GM19455 (cell line): ENCODE measurements around the gene MRPS5.
A peak's percentile ranks its signal among the peaks of the same experiment; 100 is the strongest.
"Not testable (repeated sequence)": the region's sequence is repeated elsewhere in the genome, so short reads cannot be mapped to it uniquely, and the experiment has no call there.

ENCODE experiments used
- ATAC-seq: cut with Tn5 transposase; IDR thresholded peaks from one replicate; pipeline ENCODE4 v1.9.1; 2021; ENCODE audit not compliant: unreplicated experiment

MRPS5 gene

DNA sequence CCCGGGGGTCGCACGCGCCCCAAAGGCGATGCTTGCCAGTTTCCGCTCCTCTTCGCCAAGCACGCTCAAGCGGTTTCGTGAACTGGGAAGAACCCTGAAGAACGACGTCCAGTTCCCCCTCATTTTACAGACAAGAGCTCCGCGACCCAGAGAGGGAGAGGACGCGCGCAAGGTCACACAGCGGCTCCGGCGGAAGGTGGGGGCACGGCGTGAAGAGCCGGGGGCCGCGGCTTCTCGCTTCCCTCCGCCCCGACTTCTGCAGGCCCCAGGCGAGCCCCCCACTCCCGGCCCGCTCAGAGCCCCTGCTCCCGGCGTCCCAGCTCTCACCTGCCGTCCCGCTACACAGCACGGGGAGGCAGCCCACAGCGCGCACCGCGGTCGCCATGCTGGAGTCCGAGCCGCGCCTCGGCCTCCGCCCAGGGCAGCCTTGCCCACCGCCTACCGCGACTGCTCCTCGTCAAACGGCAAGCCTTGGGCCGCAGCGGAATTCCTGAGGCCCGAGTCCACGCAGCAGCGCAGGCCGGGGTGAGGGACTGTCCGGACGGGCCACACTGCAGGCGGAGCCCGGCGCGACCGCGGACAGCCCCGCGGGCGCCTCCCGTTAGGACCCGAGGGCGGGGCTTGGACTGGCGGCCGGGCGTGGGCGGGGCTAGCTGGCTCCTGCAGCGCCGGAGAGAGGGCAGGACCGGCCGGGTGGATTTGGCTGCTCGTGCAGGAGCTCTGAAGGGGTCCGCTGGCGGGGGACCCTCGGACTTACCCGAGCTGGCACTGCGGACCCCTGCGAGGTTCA, at the start of gene MRPS5:
MRPS5 (minus strand) TSS at position 402 of the 790 bp plus-strand sequence; CDS start at position 385, 17 bp downstream.
- ATAC-seq, result peak; percentile 92

DNA sequence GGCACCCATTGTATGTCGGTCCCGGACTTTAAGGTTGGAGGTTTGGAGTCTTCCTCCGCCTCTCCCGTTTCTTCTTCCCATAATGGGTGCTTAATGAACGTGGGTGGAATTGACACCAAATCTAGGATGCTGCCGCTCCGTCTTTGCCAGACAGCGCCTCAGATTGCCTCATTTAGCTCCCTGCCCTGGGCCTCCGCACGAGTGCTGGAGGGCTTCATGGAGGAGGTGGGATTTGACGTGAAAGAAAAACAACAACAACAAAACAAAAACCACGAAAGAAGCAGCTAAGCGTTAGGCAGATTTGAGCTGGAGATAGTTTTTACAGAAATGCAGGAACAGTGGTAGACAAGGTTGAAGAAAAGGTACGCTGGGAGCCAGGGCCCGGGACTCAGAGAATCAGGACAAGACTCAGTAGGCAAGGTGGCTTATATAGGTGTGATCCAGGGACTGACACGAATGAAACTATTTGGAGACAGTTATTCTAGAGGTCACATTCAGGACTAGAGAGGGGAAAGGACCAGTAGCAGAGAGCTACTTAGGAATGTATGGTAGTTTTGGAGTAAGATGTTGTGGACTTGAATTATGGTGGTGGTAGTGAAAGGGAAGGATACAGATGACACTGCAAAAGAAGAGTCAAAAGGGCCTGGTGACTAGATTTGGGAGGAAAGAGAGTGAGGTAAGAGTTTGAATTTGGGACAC, 44.6 kb upstream of the MRPS5 start:
- ATAC-seq, result peak; percentile 20

DNA sequence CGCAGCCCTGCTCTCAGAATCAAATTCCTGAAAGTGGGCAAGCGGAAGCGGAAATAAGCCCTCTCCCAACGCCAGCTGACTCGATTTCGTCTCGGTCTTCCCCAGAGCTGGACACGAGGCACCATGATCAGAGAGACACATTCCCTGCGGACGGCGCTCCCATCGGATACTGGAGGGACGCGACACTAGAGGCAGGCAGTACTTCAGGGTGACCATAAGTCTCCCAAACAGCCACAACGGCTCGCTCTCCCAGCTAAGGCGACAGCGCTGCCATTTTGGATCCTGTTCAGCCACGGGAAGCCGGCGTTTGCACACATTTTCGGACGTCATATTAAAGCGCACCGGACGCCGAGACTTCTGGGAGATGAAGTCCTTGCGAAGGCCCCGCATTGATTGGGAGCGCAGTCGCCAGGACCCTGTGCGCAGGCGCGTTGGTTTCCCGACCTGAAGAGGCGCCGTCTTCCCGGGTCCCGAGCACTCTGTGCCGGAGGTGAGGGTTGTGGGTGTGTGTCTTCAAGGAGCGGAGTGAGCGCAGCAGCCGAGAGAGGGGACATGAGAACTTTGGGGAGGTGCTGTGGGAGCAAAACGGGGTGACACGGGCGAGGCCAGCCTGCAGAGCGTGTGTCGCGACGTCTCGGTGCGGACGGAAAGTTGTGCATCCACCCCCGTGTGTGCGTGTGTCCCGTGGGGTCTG, 43.9 kb upstream of the MRPS5 start, which contains the start of gene ZNF2:
ZNF2 (plus strand) TSS at position 439 of the 694 bp plus-strand sequence. CDS start 10,418 bp downstream, outside the sequence.
- ATAC-seq, result peak; percentile 92

DNA sequence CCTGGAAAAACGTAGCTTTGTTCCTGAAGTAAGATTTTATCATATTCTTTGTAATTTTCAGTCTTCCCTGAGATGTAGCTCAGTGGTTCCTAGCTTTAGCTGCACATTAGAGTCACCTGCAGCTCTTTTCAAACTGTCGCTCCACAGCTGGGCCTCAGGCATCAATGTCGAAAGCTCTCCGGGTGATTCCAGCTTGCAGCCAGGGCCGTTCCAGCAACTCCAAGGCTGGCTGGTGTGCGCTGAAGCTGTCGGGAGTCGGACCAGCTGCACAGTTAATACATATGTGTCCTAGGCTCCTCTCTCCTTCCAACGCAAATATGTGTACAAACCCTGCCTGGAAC, 43.4 kb upstream of the MRPS5 start:
- ATAC-seq, result peak; percentile 19

DNA sequence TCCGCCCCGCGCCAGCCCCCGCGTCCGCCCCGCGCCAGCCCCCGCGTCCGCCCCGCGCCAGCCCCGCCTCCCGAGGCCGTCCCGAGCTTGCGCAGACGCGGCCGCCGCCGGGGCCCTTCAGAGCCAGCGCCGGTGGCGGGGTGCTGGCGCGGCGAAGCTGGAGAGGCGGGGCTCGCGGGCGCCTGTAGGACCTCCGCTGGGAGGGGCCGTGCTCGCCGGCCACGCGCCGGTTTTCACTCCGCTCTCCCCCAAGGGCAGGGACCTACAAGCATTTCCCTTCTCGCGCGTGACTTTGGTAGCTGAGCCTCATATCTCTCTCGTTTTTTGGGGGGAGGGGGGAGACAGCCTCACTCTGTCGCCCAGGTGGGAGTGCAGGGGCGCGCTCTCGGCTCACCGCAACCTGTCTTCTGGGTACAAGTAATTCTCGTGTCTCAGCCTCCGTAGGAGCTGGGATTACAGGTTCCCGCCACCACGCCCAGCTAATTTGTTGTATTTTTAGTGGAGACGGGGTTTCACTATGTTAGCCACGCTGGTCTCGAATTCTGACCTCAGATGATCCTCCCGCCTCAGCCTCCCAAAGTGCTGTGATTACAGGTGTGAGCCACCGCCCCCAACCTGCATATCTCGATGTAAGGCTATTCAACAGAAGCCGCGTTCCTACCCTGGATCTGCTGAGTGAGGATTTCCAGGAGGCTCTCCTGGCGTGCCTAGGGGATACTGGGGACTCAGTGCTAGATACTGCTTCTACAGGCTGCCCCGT, 38.3 kb upstream of the MRPS5 start, which contains the start of gene ZNF514:
ZNF514 (minus strand) TSS at position 159 of the 760 bp plus-strand sequence. CDS start 6,595 bp downstream, outside the sequence.
- peak; percentile 85 for ATAC-seq

DNA sequence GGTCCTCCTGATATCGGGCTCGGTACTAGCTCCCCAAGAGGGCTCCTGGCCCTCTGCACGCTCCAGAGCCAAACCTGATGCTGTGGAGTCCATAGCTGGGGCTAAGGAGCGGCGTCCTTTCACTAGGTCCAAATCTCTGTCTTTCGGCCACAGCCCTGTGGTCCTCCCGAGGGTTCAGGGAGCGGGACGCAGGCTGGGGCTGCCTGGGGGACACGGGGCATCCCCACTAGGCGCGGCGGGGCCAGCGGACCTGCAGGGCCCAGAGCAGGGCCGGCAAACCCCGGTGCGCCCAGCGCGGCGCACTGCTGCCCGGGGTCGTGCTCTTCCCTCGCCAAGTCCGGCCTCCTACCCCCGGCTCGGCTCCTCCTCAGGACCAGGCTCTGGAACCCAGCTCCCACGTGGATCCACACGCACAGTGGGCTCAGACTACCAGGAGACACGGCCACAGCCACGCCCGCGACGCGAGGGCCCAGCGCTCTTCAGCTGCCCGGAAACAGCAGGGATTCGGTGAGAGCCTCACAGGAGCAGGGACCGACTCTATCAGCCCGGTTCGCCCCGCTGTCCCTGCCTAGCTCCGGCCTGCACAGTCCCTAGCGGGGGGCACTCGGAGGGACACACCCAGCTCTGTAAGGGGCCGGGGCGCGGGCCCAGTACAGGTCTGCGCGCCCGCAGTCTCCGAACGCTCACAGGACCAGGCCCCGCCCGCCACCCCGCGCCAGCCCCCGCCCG, 37.4 kb upstream of the MRPS5 start:
- peak; percentile 61 for ATAC-seq

DNA sequence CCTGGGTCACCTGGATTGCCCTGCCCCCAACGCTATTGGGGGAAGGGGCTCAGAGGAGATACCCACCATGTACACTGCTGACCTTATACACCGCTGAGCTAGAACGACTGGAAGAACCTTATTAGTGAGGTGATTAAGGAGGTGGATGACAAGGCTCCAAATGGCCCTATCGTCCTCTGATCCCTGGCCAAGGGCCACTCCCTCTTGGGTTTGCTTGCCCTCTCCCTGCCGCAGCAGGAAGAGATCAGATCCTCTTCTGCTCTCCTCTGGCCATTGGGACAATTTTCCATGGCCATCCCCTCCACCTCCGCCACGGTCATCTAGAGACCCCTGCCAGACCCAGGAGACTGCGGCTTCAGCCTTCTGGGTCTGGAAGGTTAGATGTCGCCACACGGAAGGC, 36.8 kb upstream of the MRPS5 start:
- ATAC-seq, result no peak

DNA sequence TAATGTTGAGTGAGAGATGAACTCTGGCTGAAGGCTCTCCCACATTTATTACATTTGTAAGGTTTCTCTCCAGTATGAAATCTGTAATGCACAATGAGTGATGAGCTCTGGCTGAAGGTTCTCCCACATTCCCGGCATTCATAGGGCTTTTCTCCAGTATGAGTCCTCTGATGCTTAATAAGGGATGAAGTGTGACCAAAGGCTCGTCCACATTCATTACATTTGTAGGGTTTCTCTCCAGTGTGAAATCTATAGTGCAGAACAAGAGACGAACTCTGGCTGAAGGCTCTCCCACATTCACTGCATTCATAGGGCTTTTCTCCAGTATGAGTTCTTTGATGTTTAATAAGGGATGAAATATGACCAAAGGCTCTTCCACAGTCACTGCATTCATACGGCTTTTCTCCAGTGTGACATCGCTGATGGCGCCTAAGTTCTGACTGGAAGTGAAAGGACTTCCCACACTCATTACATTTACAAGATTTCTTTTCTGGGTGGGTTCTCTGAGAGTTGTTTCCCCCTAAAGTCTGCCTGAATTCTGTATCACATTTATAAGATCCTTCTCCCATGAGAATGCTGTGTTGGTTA, 27.9 kb upstream of the MRPS5 start:
- ATAC-seq, result no peak

DNA sequence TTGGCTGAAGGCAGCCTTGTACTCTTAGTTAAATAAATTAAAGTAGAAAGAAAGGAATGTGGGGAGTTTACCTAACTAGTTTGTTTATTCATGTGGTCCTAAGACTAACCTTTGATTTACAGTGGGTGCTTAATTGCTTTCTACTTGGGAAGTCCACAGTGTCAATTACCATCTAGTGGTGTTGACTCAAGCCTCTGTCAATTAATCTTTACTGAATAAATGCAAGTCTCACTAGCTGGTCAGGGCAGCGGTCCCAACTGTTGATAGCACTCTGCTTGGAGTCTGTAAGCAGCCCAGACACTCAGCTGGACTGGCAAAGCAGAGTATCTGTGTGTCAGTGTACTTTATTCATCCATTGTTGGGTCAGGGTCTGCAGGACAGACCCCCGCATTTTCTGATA, 22.2 kb upstream of the MRPS5 start:
- ATAC-seq, result no peak

DNA sequence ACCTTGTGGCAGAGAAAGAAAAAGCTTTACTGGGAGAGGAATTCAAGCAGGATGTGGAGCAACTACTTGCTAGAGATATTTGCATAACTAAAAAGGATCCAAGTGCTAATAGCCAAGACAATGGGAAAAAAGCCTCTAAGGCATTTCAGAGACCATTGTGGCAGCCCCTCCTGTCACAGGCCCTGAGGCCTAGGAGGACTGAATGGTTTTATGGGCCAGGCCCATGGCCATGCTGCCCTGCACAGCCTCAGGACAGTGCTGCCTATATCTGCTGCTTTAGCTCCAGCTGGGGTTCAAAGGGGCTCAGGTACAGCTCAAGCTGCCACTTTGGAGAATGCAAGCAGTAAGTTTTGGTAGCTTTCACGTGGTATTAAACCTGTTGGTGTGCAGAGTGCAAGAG, 17.1 kb upstream of the MRPS5 start:
- ATAC-seq, result no peak

DNA sequence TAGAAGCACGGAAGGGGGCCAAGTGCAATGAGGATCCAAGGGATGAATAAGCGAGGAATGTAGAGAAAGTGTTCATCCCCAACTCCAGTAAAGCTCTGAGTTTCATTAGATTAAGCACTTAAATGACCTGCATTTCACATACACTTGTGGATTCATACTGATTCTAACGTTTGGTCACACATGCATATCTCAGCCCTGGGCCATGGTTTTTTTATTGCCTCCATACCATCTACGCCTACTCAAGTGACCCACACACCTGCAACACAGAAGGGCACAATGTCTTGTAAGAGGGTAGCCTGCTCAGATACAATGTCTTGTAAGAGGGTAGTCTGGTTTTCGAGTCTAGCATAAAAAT, 566 bp upstream of the MRPS5 start:
- peak; percentile 10 for ATAC-seq

DNA sequence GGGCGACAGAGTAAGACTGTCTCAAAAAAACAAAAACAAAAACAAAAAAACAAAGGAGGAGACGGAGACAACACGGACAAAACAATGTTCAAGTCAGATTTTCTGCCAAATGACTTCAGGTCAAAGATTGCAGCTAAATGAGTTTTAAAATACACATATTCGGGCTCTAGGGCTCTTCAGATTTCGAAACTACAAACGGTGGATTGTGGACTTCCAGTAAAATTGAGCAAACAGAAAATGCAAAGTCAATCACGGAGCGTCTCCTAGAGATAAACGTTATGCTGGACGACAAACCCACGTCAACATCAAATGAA, 558 bp downstream of the MRPS5 start:
- ATAC-seq, result no peak

DNA sequence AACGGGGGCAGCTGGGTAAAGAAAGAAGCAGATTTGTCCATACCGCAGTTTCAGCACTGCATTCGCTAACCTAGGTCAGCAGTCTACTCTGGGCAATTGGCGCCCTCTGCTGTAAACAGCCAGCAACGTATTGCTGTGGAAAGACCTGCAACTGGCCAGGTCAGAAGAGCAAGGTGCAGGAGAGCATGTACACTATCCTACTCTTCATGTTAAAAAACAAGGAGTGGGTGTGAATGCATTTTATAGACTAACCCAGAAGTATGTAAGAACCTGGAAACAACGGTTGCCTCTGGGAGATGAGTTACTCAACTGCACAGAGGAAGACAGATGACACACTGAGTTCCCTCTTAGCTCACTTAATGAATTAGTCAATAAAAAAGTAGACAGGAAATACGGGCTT, 6.2 kb downstream of the MRPS5 start:
- ATAC-seq, result peak; percentile 91

DNA sequence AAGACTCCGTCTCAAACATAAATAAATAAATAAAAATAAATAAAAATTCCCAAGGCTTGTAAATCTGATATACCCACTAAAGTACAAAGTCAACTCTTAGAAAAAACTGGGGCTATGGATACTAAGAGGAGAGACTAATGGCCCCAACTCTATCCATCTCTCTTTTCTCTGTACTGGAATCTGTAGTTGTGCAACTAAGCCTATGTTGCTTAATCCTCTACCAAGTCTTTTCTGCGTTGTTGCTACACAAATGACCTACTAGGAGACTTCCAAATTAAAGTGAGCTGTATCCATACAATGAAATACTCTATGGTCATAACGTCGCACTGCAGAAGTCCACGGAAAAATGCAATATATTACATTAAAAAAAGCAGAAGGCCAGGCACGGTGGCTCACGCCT, 8.1 kb downstream of the MRPS5 start:
- ATAC-seq, result no peak

DNA sequence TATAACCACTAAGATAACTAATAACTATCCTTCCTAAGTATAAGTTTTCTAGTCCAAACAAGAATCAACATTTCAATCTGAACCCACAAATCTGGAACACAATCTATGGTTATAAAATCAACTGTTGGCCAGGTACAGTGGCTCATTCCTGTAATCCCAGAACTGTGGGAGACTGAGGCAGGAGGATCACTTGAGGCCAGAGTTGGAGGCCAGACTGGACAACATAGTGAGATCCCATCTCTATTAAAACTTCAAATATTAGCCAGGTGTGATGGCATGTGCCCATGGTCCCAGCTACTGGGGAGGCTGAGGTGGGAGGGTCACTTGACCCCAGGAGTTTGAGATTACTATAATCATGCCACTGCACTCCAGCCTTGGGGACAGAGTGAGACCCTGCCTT, 11.2 kb downstream of the MRPS5 start:
- ATAC-seq, result no peak

DNA sequence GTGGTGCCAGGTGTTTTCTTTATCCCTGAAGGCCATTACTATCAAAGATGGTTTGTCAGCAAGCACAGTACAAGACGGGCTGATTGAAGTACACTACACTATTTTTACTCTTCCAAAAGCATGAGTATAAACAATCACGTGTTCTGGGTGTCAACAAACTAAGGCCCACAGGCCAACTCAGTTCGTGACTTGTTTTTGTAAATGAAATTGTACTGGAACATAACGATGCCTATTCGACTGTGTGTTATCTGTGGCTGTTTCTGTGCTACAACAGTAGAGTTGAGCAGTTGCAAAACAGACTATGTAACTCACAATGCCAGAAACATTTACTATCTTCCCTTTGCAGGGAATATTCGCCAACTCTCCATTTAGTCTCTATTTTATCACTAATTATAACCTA, 12.3 kb downstream of the MRPS5 start:
- no peak for ATAC-seq

DNA sequence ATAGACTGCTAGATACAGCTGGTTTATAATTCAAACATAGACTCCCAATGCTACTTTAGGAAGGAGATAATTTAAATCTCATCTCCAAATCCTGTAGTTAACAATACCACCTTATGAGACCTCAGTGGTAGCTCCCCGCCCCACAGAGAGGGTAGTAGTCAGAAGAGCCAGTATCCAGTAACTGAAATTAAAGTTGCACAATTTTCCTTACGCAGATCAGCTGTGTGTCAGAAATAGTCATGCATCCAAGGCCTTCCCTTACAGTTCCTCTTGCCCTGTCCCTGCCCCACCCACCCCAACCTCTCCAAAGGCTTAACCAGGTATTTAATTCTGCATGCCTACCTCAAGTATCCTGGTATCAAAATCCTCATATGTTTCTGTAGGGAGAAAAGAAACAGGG, 15.5 kb downstream of the MRPS5 start:
- no peak for ATAC-seq

DNA sequence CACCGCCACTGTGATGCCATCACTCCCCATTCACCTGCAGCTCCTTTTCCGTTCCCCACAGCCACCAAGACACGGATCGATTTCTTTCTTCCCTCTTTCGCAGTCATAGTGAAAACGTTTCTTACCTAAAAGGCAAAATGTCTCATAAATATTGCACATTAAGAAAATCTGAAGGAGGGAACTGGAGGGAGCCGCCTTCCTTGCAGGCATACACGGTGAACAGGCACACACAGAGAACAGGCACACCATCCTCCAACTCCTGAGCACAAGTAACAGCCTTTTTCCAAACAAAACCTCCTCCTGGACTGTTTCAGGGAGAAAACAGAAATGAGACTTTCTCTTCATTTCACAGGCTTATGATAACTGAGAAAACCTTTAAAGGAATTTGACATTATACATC, 17.0 kb downstream of the MRPS5 start:
- no peak for ATAC-seq

DNA sequence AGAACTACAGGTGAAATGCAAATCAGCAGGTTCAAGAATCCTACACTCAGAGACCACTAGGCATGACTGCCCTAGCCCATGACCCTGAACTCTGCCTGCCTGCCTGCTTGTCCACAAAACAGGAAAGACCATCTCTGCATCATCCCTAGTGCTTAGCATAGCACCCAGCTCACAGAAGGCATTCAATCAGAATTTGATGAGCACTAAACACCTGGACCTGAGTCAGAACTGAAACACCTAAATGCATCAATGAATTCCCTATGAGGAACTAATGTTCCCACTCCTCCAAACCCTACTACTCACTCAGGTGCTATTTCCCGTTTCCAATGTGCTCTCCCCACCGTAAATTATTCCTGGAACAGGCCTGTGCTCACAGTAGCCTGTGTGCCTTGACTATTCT, 21.7 kb downstream of the MRPS5 start:
- ATAC-seq, result no peak

DNA sequence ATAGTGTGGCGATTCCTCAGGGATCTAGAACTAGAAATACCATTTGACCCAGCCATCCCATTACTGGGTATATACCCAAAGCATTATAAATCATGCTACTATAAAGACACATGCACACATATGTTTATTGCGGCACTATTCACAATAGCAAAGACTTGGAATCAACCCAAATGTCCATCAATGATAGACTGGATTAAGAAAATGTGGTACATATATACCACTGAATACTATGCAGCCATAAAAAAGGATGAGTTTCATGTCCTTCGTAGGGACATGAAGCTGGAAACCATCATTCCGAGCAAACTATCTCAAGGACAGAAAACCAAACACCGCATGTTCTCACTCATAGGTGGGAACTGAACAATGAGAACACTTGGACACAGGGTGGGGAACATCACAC, 23.3 kb downstream of the MRPS5 start:
- ATAC-seq, result not testable (repeated sequence)
